Testis (tissue), 3 donors: ENCODE data around the gene TFE3. TPM values are rescaled to one million over a fixed set of nuclear protein-coding genes. Genes with fewer than 3 reads are reported as not detected.

Experiments used
- DNase-seq: peaks from one replicate; pipeline ENCODE4 v3.0.0-alpha.2; 2019
- H3K27ac ChIP-seq, 2 donors: fragments of 200-600 bp; sonication (generic); one replicate each; pipeline ENCODE4 v1.5.1; 2019
- H3K27me3 ChIP-seq: fragments of 200-600 bp; sonication (generic); one replicate; pipeline ENCODE4 v1.5.1; 2019
- H3K36me3 ChIP-seq: fragments of 200-600 bp; sonication (generic); one replicate; pipeline ENCODE4 v1.5.1; 2017; ENCODE audit warnings: low read depth; ENCODE audit errors: missing control alignments
- H3K4me1 ChIP-seq: fragments of 200-600 bp; sonication (generic); one replicate; pipeline ENCODE4 v1.5.1; 2019
- H3K4me3 ChIP-seq, 2 donors: fragments of 200-600 bp; sonication (generic); one replicate each; pipeline ENCODE4 v1.5.1; 2017 to 2019
- H3K9me3 ChIP-seq: fragments of 200-600 bp; sonication (generic); one replicate; pipeline ENCODE4 v1.5.1; 2017
- POLR2A ChIP-seq: fragments of 450-650 bp; IDR thresholded peaks from one replicate; pipeline ENCODE4 v1.6.1; 2017; ENCODE audit warnings: antibody characterized with exemption, mild to moderate bottlenecking, moderate library complexity
- WGBS, 2 donors: methylation state at CpG; one replicate each; pipeline ENCODE4 v1.1.5; 2018; 5-methylcytosine and 5-hydroxymethylcytosine counted together
- intact Hi-C: fragments of 100-400 bp; cut with DNase I; formaldehyde crosslinking; loops from one replicate; pipeline ENCODE4 v1.15.1; 2023; ENCODE audit warnings: low total_unique reads
- polyA plus RNA-seq: library from polyadenylated mRNA; stranded (reverse); fragments of 350-450 nt; fragmentation: Illumina TruSeq; extraction: RNeasy Lipid Tissue Mini Kit (QIAGEN cat#74804); gene quantifications from one replicate; pipeline ENCODE4 v1.2.3, GENCODE V29; 2014; ENCODE audit warnings: low read depth, low replicate concordance; ENCODE audit not compliant: insufficient read depth
- total RNA-seq, 2 donors: library from RNA; depleted of rRNA; stranded (reverse); fragments of >200 nt; gene quantifications; one replicate each; pipeline ENCODE4 v1.2.3, GENCODE V29; 2016
- TF ChIP-seq, protein P1 (sequence below), 3 experiments: fragments of 450-650 bp in 2 of 3; fragments of 200-600 bp in 1 of 3; sonication (generic) in 1 of 3; IDR thresholded peaks; one replicate each; pipeline ENCODE4 v1.5.1; 2016 to 2019; ENCODE audit warnings: antibody characterized with exemption in 3 of 3, mild to moderate bottlenecking in 2 of 3, moderate library complexity in 1 of 3

TFE3 gene
- total and polyA plus RNA-seq, 3 donors from 2014 or later = 29.3 to 66.0 (median 53.9) TPM

GRCh38 chrX:49042581-49043219 is 457 bp downstream of the TFE3 start:
- no peak for TF ChIP-seq POLR2A
- TF ChIP-seq, protein P1, sequence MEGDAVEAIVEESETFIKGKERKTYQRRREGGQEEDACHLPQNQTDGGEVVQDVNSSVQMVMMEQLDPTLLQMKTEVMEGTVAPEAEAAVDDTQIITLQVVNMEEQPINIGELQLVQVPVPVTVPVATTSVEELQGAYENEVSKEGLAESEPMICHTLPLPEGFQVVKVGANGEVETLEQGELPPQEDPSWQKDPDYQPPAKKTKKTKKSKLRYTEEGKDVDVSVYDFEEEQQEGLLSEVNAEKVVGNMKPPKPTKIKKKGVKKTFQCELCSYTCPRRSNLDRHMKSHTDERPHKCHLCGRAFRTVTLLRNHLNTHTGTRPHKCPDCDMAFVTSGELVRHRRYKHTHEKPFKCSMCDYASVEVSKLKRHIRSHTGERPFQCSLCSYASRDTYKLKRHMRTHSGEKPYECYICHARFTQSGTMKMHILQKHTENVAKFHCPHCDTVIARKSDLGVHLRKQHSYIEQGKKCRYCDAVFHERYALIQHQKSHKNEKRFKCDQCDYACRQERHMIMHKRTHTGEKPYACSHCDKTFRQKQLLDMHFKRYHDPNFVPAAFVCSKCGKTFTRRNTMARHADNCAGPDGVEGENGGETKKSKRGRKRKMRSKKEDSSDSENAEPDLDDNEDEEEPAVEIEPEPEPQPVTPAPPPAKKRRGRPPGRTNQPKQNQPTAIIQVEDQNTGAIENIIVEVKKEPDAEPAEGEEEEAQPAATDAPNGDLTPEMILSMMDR (IDR thresholded peaks at IDR 0.05) = no peak
- no peaks in the 10 kb centered on the region for H3K27me3 ChIP-seq
- no peaks in the 10 kb centered on the region for H3K9me3 ChIP-seq
- DNase-seq = no peak
- no peaks in the 10 kb centered on the region for H3K4me1 ChIP-seq
- H3K36me3 ChIP-seq = no peaks in the 10 kb centered on the region
- 0% methylated on average over 15 of the region's 29 CpGs; no CpG with 5 or more reads in 1 of the 2 donors for WGBS, 2 donors
- peak overlapping the region; percentile 74 to 91 for H3K4me3 ChIP-seq
- peak overlapping the region; percentile 94 to 98 for H3K27ac ChIP-seq
- intact Hi-C loops = no loop called here

- TF ChIP-seq, protein P1 (IDR thresholded peaks at IDR 0.05) = no peak
- no peak for TF ChIP-seq POLR2A
- H3K36me3 ChIP-seq = no peaks in the 10 kb centered on the region
- H3K27me3 ChIP-seq = no peaks in the 10 kb centered on the region
- no peaks in the 10 kb centered on the region for H3K9me3 ChIP-seq
- no peaks in the 10 kb centered on the region for H3K4me1 ChIP-seq
- H3K4me3 ChIP-seq = peak overlapping the region; percentile 74 to 91
- DNase-seq = no peak
- H3K27ac ChIP-seq = peak overlapping the region; percentile 94 to 98
- 8% methylated on average over 9 to 10 of the region's 10 CpGs for WGBS, 2 donors
- intact Hi-C loops = no loop called here
Observed at GRCh38 chrX:49041744-49042580, 1.2 kb downstream of the TFE3 start.

GRCh38 chrX:49040376-49040955 is 2.7 kb downstream of the TFE3 start:
- TF ChIP-seq POLR2A = no peak
- TF ChIP-seq, protein P1 (IDR thresholded peaks at IDR 0.05) = no peak
- Histone ChIP-seq H3K27ac (peak overlapping the region; percentile 42 to 72), H3K9me3 (no peaks in the 10 kb centered on the region), H3K4me1 (no peaks in the 10 kb centered on the region), H3K4me3 (no peak overlapping the region), H3K27me3 (no peaks in the 10 kb centered on the region), H3K36me3 (no peaks in the 10 kb centered on the region)
- no peak for DNase-seq
- 19 to 36% methylated on average over 7 of the region's 7 CpGs for WGBS, 2 donors
- intact Hi-C loops = no loop called here

DNA sequence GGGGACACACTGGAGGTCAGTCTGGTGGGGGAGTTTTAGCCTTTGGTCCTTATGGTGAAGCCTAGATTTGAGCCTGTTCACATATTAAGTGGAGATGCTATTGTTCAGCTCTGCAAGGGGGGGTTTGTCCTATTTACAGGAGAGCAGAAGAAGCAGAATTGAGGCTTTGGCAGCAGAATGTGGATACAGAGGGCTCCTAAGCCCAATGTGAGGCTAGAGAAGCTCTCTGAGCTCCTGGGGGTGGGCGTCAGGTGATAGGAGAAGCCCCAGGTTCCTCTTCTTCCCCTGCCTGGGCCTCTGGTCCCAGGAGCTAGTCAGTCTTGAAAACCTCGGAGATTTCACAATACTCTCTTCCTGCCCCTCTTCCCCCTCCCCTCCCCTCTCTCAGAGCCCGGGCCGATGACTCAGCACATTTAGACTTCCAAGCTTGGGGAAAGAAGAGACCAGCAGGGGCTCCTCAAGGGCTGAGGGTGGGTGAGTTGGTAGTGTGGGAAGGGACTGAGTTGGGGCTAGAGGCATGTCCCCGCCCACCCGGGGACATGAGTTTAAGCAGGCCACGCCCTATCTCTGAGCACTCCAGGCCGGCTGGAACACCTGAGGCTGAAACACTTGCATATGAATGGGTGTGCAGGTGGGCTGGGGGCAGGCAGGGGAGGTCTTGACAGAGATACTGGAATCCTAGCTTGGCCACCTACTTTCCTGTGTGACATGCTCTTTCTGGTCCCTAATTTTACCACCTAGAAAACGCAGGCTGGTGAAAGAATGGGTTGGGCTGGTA is 3.4 kb downstream of the TFE3 start:
- no peaks in the 10 kb centered on the region for H3K9me3 ChIP-seq
- H3K27me3 ChIP-seq = no peaks in the 10 kb centered on the region
- H3K36me3 ChIP-seq = no peaks in the 10 kb centered on the region
- no peak for TF ChIP-seq POLR2A
- TF ChIP-seq, protein P1 (IDR thresholded peaks at IDR 0.05) = no peak
- H3K4me3 ChIP-seq = no peak overlapping the region
- no peaks in the 10 kb centered on the region for H3K4me1 ChIP-seq
- peak; percentile 69 for DNase-seq
- intact Hi-C loops = no loop called here
- peak overlapping the region; percentile 42 to 72 for H3K27ac ChIP-seq
- WGBS, 2 donors = 5 to 20% methylated on average over 4 to 9 of the region's 9 CpGs
